Osteoblast (primary cell): ENCODE data around the gene LRRC45. TPM values are rescaled to one million over a fixed set of nuclear protein-coding genes. Genes with fewer than 3 reads are reported as not detected.

Experiments used
- DNase-seq: peaks from one replicate; pipeline ENCODE4 v3.0.0; 2011; ENCODE audit warnings: low spot score, mixed read lengths; ENCODE audit not compliant: insufficient read length; ENCODE audit errors: missing footprints
- H2AFZ ChIP-seq: 2 replicates; pipeline ENCODE4 v1.6.0; 2011; ENCODE audit warnings: mild to moderate bottlenecking, low read length
- H3K27ac ChIP-seq: 2 replicates; pipeline ENCODE4 v1.5.1; 2011; ENCODE audit warnings: mild to moderate bottlenecking, low read depth, low read length, moderate library complexity
- H3K27me3 ChIP-seq: 2 replicates; pipeline ENCODE4 v1.6.0; 2012; ENCODE audit warnings: mild to moderate bottlenecking, control low read depth, inconsistent platforms, low read length, moderate library complexity; ENCODE audit not compliant: insufficient read depth
- H3K36me3 ChIP-seq: 2 replicates; pipeline ENCODE4 v1.5.1; 2011; ENCODE audit warnings: mild to moderate bottlenecking, low read length, control low read depth, moderate library complexity; ENCODE audit not compliant: insufficient read depth
- H3K4me1 ChIP-seq: 2 replicates; pipeline ENCODE4 v1.5.1; 2011; ENCODE audit warnings: mild to moderate bottlenecking, low read length, control low read depth, moderate library complexity; ENCODE audit not compliant: insufficient read depth
- H3K4me2 ChIP-seq: 2 replicates; pipeline ENCODE4 v1.6.0; 2011; ENCODE audit warnings: mild to moderate bottlenecking, low read length; ENCODE audit not compliant: insufficient read depth
- H3K4me3 ChIP-seq: fragments of 200-600 bp; sonication (generic); 3 replicates; pipeline ENCODE4 v1.5.1; 2012; ENCODE audit warnings: mild to moderate bottlenecking, low read length, inconsistent platforms; ENCODE audit not compliant: insufficient read depth
- H3K79me2 ChIP-seq: 2 replicates; pipeline ENCODE4 v1.6.0; 2012; ENCODE audit warnings: mild to moderate bottlenecking, low read length, control low read depth, inconsistent platforms; ENCODE audit not compliant: insufficient read depth
- H3K9me3 ChIP-seq: 2 replicates; pipeline ENCODE4 v1.5.1; 2011; ENCODE audit warnings: low read depth, low read length, control low read depth
- H4K20me1 ChIP-seq: 2 replicates; pipeline ENCODE4 v1.6.0; 2012; ENCODE audit warnings: mild to moderate bottlenecking, low read length, control low read depth; ENCODE audit not compliant: insufficient read depth
- CTCF ChIP-seq: IDR thresholded peaks from 2 replicates; pipeline ENCODE4 v1.5.1; 2011; ENCODE audit warnings: mild to moderate bottlenecking, low read depth, low read length, moderate library complexity; ENCODE audit errors: extremely low read depth
- total RNA-seq: library from RNA; depleted of rRNA; stranded (reverse); fragments of >200 nt; gene quantifications from 2 replicates; pipeline ENCODE4 v1.2.3, GENCODE V29; 2012

LRRC45 gene
- total RNA-seq, 1 donor = 13.4 TPM

- H3K79me2 ChIP-seq = peaks cover 32% of the 10 kb centered on the region
- no peak for TF ChIP-seq CTCF
- H4K20me1 ChIP-seq = peaks cover 7% of the 10 kb centered on the region
- H2AFZ ChIP-seq = peak within 1 kb of the TSS; percentile 98
- peak within 1 kb of the TSS; percentile 95 for H3K4me2 ChIP-seq
- no peaks in the 10 kb centered on the region for H3K27me3 ChIP-seq
- DNase-seq = peak; percentile 99
- peaks cover 28% of the 10 kb centered on the region for H3K36me3 ChIP-seq
- peak within 1 kb of the TSS; percentile 88 for H3K4me3 ChIP-seq
- H3K4me1 ChIP-seq = peaks cover 17% of the 10 kb centered on the region
- no peaks in the 10 kb centered on the region for H3K9me3 ChIP-seq
- H3K27ac ChIP-seq = peak within 1 kb of the TSS; percentile 71
Observed at GRCh38 chr17:82065638-82066303, 42.7 kb downstream of the LRRC45 start, which contains the start of gene DUS1L. Gene DUS1L, minus strand, starts transcription at chr17:82065804. Its CDS starts 745 bp downstream, at chr17:82065059.

- Histone ChIP-seq H3K4me3 (no peak overlapping the region), H3K36me3 (no peaks in the 10 kb centered on the region), H3K4me2 (no peak overlapping the region), H3K27ac (no peak overlapping the region), H3K79me2 (peaks cover 8% of the 10 kb centered on the region), H4K20me1 (no peaks in the 10 kb centered on the region), H3K9me3 (no peaks in the 10 kb centered on the region), H3K4me1 (peaks cover 7% of the 10 kb centered on the region), H3K27me3 (no peaks in the 10 kb centered on the region), H2AFZ (no peak overlapping the region)
- no peak for DNase-seq
- TF ChIP-seq CTCF = no peak
Observed at GRCh38 chr17:82070611-82071010, 47.5 kb downstream of the LRRC45 start.

GRCh38 chr17:82072827-82073226 lies 49.7 kb downstream of the LRRC45 start:
- H2AFZ ChIP-seq = no peak overlapping the region
- no peaks in the 10 kb centered on the region for H3K79me2 ChIP-seq
- no peaks in the 10 kb centered on the region for H3K27me3 ChIP-seq
- no peaks in the 10 kb centered on the region for H3K36me3 ChIP-seq
- TF ChIP-seq CTCF = no peak
- H4K20me1 ChIP-seq = no peaks in the 10 kb centered on the region
- no peak overlapping the region for H3K4me3 ChIP-seq
- H3K4me1 ChIP-seq = no peaks in the 10 kb centered on the region
- no peaks in the 10 kb centered on the region for H3K9me3 ChIP-seq
- H3K27ac ChIP-seq = no peak overlapping the region
- no peak for DNase-seq
- no peak overlapping the region for H3K4me2 ChIP-seq

GRCh38 chr17:82073446-82073845 lies 50.3 kb downstream of the LRRC45 start:
- H2AFZ ChIP-seq = no peak overlapping the region
- H3K27me3 ChIP-seq = no peaks in the 10 kb centered on the region
- TF ChIP-seq CTCF = no peak
- no peak overlapping the region for H3K27ac ChIP-seq
- H3K4me1 ChIP-seq = no peaks in the 10 kb centered on the region
- no peak overlapping the region for H3K4me3 ChIP-seq
- peaks cover 2% of the 10 kb centered on the region for H3K36me3 ChIP-seq
- no peaks in the 10 kb centered on the region for H3K79me2 ChIP-seq
- no peaks in the 10 kb centered on the region for H3K9me3 ChIP-seq
- no peak overlapping the region for H3K4me2 ChIP-seq
- no peaks in the 10 kb centered on the region for H4K20me1 ChIP-seq
- no peak for DNase-seq
